Liver (tissue), 10 donors: ENCODE measurements around the gene UBE4A. TPM values are rescaled to one million over a fixed set of nuclear protein-coding genes. Genes with fewer than 3 reads are reported as not detected.

ENCODE experiments used
- DNase-seq: peaks from one replicate; pipeline ENCODE4 v3.0.0-alpha.2; 2017; ENCODE audit warnings: low spot score
- H3K27ac ChIP-seq, 2 donors: one replicate each; pipeline ENCODE4 v1.7.0; 2013; ENCODE audit warnings: inconsistent platforms in 2 of 2, low read length in 2 of 2, control low read depth in 1 of 2, low read depth in 1 of 2, mild to moderate bottlenecking in 1 of 2
- H3K27me3 ChIP-seq, 4 donors: one replicate each; pipeline versions ENCODE4 v1.6.1 to v1.7.0; 2013; ENCODE audit warnings: low read length in 3 of 4, inconsistent platforms in 1 of 4, mild to moderate bottlenecking in 1 of 4, moderate library complexity in 1 of 4; ENCODE audit not compliant: control insufficient read depth in 4 of 4, insufficient read depth in 4 of 4
- H3K36me3 ChIP-seq, 4 donors: one replicate each; pipeline versions ENCODE4 v1.6.1 to v1.7.0; 2013; ENCODE audit warnings: low read length in 3 of 4, mild to moderate bottlenecking in 3 of 4, low read depth in 1 of 4, moderate library complexity in 1 of 4; ENCODE audit not compliant: control insufficient read depth in 4 of 4, insufficient read depth in 3 of 4
- H3K4me1 ChIP-seq, 4 donors: one replicate each; pipeline versions ENCODE4 v1.6.1 to v1.7.0; 2013; ENCODE audit warnings: low read length in 3 of 4, mild to moderate bottlenecking in 3 of 4, moderate library complexity in 1 of 4; ENCODE audit not compliant: control insufficient read depth in 4 of 4, insufficient read depth in 4 of 4
- H3K4me3 ChIP-seq, 3 donors: one replicate each; pipeline versions ENCODE4 v1.6.1 to v1.7.0; 2013; ENCODE audit warnings: low read length in 3 of 3, control low read depth in 1 of 3, low read depth in 1 of 3, mild to moderate bottlenecking in 1 of 3
- H3K9ac ChIP-seq, 2 donors: one replicate each; pipeline ENCODE4 v1.7.0; 2013; ENCODE audit warnings: low read length in 2 of 2, mild to moderate bottlenecking in 2 of 2, moderate library complexity in 2 of 2, control low read depth in 1 of 2, low read depth in 1 of 2
- H3K9me3 ChIP-seq, 4 donors: one replicate each; pipeline versions ENCODE4 v1.6.1 to v1.7.0; 2013; ENCODE audit warnings: low read length in 3 of 4; ENCODE audit not compliant: control insufficient read depth in 4 of 4
- EGR1 ChIP-seq, 2 donors: IDR thresholded peaks; 2 replicates each; pipeline ENCODE4 v1.6.1; 2016 to 2018; ENCODE audit warnings: antibody characterized with exemption in 2 of 2, low read depth in 2 of 2
- FOXA1 ChIP-seq: IDR thresholded peaks from 2 replicates; pipeline ENCODE4 v1.6.1; 2016; ENCODE audit warnings: antibody characterized with exemption
- GABPA ChIP-seq, 2 donors: IDR thresholded peaks in 1 of 2; conservative IDR thresholded peaks in 1 of 2; 2 replicates each; pipeline ENCODE4 v1.6.1; 2016; ENCODE audit warnings: antibody characterized with exemption in 2 of 2, mild to moderate bottlenecking in 1 of 2, moderate library complexity in 1 of 2
- HNF4A ChIP-seq, 2 donors: conservative IDR thresholded peaks; 2 replicates each; pipeline ENCODE4 v1.6.1; 2016; ENCODE audit warnings: antibody characterized with exemption in 2 of 2, mild to moderate bottlenecking in 2 of 2
- MAX ChIP-seq: IDR thresholded peaks from 2 replicates; pipeline ENCODE4 v1.6.1; 2016; ENCODE audit warnings: antibody characterized with exemption
- NR2F2 ChIP-seq: IDR thresholded peaks from 2 replicates; pipeline ENCODE4 v1.6.1; 2016; ENCODE audit warnings: antibody characterized with exemption
- RAD21 ChIP-seq, 2 donors: IDR thresholded peaks; 2 replicates each; pipeline ENCODE4 v1.6.1; 2016; ENCODE audit warnings: antibody characterized with exemption in 2 of 2, mild to moderate bottlenecking in 2 of 2
- REST ChIP-seq: IDR thresholded peaks from 2 replicates; pipeline ENCODE4 v1.6.1; 2016; ENCODE audit warnings: antibody characterized with exemption, mild to moderate bottlenecking
- SP1 ChIP-seq: IDR thresholded peaks from 2 replicates; pipeline ENCODE4 v1.6.1; 2018; ENCODE audit warnings: antibody characterized with exemption, mild to moderate bottlenecking
- YY1 ChIP-seq: IDR thresholded peaks from 2 replicates; pipeline ENCODE4 v1.6.1; 2016; ENCODE audit warnings: antibody characterized with exemption, mild to moderate bottlenecking
- polyA plus RNA-seq, 2 donors: library from polyadenylated mRNA; stranded (reverse) in 1 of 2; unstranded in 1 of 2; fragments of 200-250 nt in 1 of 2; fragments of >200 nt in 1 of 2; fragmentation: Nextera tagmentation in 1 of 2; extraction: Ambion mirVana in 1 of 2; gene quantifications; one replicate each; pipeline versions ENCODE4 v1.2.1 to v1.2.3, GENCODE V29; 2013 to 2015
- small RNA-seq: library from RNA; depleted of rRNA; stranded (forward); fragments of <200 nt; gene quantifications from one replicate; pipeline ENCODE3, GENCODE V24; 2014
- total RNA-seq, 2 donors: library from RNA; depleted of rRNA; stranded (reverse); fragments of >200 nt; gene quantifications; one replicate each; pipeline ENCODE4 v1.2.3, GENCODE V29; 2014
- donor health status: healthy.
- donor health status: healthy.
- donor health status: healthy.
- donor health status: healthy.
- donor health status: healthy.

UBE4A gene
- total and polyA plus RNA-seq, 4 donors = 11.7 to 41.3 (median 19.1) TPM

DNA sequence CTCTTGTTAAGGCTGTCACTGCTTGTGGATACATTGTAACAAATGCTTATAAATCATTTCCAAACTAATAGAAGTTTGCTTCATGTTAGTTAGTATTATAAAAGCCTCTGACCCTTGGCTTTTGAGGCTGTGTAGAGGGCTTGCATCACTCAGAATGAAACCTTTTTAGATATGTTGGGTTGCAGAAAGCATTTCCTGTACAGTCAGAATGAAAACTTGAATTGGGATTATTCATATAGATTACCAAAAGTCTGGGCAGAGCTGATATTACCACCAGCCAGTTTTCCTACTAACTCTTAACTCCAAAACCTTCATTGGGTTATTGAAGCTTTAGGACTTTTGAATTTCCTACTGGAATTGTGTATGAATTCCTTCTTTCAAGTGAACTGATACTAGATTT, 88.9 kb downstream of the UBE4A start:
- H3K27me3 ChIP-seq = no peaks in the 10 kb centered on the region
- DNase-seq = no peak
- H3K9me3 ChIP-seq = no peaks in the 10 kb centered on the region
- peaks cover 0 to 6% (median 3%) of the 10 kb centered on the region in 4 donors for H3K4me1 ChIP-seq
- H3K9ac ChIP-seq = no peak overlapping the region
- TF ChIP-seq RAD21 (IDR thresholded peaks at IDR 0.05) (no peak), YY1 (no peak), REST (no peak), SP1 (no peak), MAX (no peak), HNF4A (conservative IDR thresholded peaks at IDR 0.05) (no peak), FOXA1 (no peak), EGR1 (IDR thresholded peaks at IDR 0.05; ENCODE audit: low read depth in 2 of 2) (no peak), GABPA (IDR thresholded peaks at IDR 0.05 in 1 of 2, conservative IDR thresholded peaks at IDR 0.05 in 1 of 2) (no peak), NR2F2 (no peak)
- H3K4me3 ChIP-seq = no peak overlapping the region
- H3K36me3 ChIP-seq = no peaks in the 10 kb centered on the region
- no peak overlapping the region for H3K27ac ChIP-seq

Small RNA genes within 50 kb of the gene (small RNA-seq; reads per million reads assigned to genes)
- gene AP001582.1 = not detected

Other genes starting within 250 kb of the UBE4A start
- gene SCN4B, start 206.8 kb upstream of the UBE4A start, total RNA-seq = under 1 TPM; 0.05 to 0.67 TPM
- gene SCN4B, start 206.8 kb upstream of the UBE4A start, polyA plus RNA-seq = under 1 TPM in 1 of 2 donors, not detected in 1; 0.42 TPM
- under 1 TPM in 1 of 2 donors, not detected in 1; 0.05 TPM for gene SCN2B, start 183.0 kb upstream of the UBE4A start, total RNA-seq
- under 1 TPM in 1 of 2 donors, not detected in 1; 0.01 TPM for gene SCN2B, start 183.0 kb upstream of the UBE4A start, polyA plus RNA-seq
- gene JAML, start 134.6 kb upstream of the UBE4A start, total RNA-seq = 10 to 100 TPM in 1 of 2 donors, 1 to 10 TPM in 1; 9.6 to 13.5 TPM
- 1 to 10 TPM; 2.2 to 3.4 TPM for gene JAML, start 134.6 kb upstream of the UBE4A start, polyA plus RNA-seq
- gene MPZL3, start 107.2 kb upstream of the UBE4A start, total RNA-seq = 1 to 10 TPM; 4.1 to 6.9 TPM
- 1 to 10 TPM; 2.5 to 2.9 TPM for gene MPZL3, start 107.2 kb upstream of the UBE4A start, polyA plus RNA-seq
- 10 to 100 TPM; 14.4 to 17.2 TPM for gene MPZL2, start 95.3 kb upstream of the UBE4A start, total RNA-seq
- gene MPZL2, start 95.3 kb upstream of the UBE4A start, polyA plus RNA-seq = 1 to 10 TPM; 8.4 to 9.3 TPM
- 1 to 10 TPM in 1 of 2 donors, under 1 TPM in 1; 0.33 to 2.3 TPM for gene CD3E, start 54.9 kb upstream of the UBE4A start, total RNA-seq
- 1 to 10 TPM; 1.4 to 2.1 TPM for gene CD3E, start 54.9 kb upstream of the UBE4A start, polyA plus RNA-seq
- gene CD3D, start 16.9 kb upstream of the UBE4A start, total RNA-seq = 1 to 10 TPM; 1.2 to 1.6 TPM
- 1 to 10 TPM; 1.1 TPM for gene CD3D, start 16.9 kb upstream of the UBE4A start, polyA plus RNA-seq
- gene CD3G, start 15.3 kb upstream of the UBE4A start, total RNA-seq = under 1 TPM; 0.19 to 0.84 TPM
- gene CD3G, start 15.3 kb upstream of the UBE4A start, polyA plus RNA-seq = under 1 TPM; 0.28 to 0.39 TPM
- 10 to 100 TPM; 25.5 to 65.1 TPM for gene ATP5MG, start 42.0 kb downstream of the UBE4A start, total RNA-seq
- 100 to 1,000 TPM; 110 to 542 TPM for gene ATP5MG, start 42.0 kb downstream of the UBE4A start, polyA plus RNA-seq
- 10 to 100 TPM; 19.2 to 27.9 TPM for gene KMT2A, start 76.9 kb downstream of the UBE4A start, total RNA-seq
- 1 to 10 TPM; 4.3 to 6.5 TPM for gene KMT2A, start 76.9 kb downstream of the UBE4A start, polyA plus RNA-seq
- 10 to 100 TPM in 1 of 2 donors, 1 to 10 TPM in 1; 2.0 to 32.7 TPM for gene TTC36, start 167.9 kb downstream of the UBE4A start, total RNA-seq
- gene TTC36, start 167.9 kb downstream of the UBE4A start, polyA plus RNA-seq = 10 to 100 TPM; 36.9 to 66.1 TPM
- 10 to 100 TPM in 1 of 2 donors, 1 to 10 TPM in 1; 7.6 to 19.9 TPM for gene TMEM25, start 171.6 kb downstream of the UBE4A start, total RNA-seq
- 1 to 10 TPM; 5.5 to 6.7 TPM for gene TMEM25, start 171.6 kb downstream of the UBE4A start, polyA plus RNA-seq
- gene IFT46, start 206.3 kb downstream of the UBE4A start, total RNA-seq = 1 to 10 TPM; 3.9 to 6.4 TPM
- gene IFT46, start 206.3 kb downstream of the UBE4A start, polyA plus RNA-seq = 1 to 10 TPM; 3.9 to 4.6 TPM
- gene ARCN1, start 212.8 kb downstream of the UBE4A start, total RNA-seq = 10 to 100 TPM; 40.1 to 95.4 TPM
- gene ARCN1, start 212.8 kb downstream of the UBE4A start, polyA plus RNA-seq = 10 to 100 TPM; 36.7 to 63.5 TPM
- gene PHLDB1, start 248.0 kb downstream of the UBE4A start, total RNA-seq = 10 to 100 TPM in 1 of 2 donors, 1 to 10 TPM in 1; 6.8 to 15.4 TPM
- 1 to 10 TPM; 4.8 to 5.3 TPM for gene PHLDB1, start 248.0 kb downstream of the UBE4A start, polyA plus RNA-seq